Measurements from ENCODE around the gene COQ2. TPM values are rescaled to one million over a fixed set of nuclear protein-coding genes. Genes with fewer than 3 reads are reported as not detected.
A peak's percentile ranks its signal among the peaks of the same experiment; 100 is the strongest.

The COQ2 gene
- total and polyA plus RNA-seq, 2 of the 13 experiments (the other 11 are each of a cell fraction or from before 2014, with no cell fraction given): 10.1 to 17.3 TPM

DNA sequence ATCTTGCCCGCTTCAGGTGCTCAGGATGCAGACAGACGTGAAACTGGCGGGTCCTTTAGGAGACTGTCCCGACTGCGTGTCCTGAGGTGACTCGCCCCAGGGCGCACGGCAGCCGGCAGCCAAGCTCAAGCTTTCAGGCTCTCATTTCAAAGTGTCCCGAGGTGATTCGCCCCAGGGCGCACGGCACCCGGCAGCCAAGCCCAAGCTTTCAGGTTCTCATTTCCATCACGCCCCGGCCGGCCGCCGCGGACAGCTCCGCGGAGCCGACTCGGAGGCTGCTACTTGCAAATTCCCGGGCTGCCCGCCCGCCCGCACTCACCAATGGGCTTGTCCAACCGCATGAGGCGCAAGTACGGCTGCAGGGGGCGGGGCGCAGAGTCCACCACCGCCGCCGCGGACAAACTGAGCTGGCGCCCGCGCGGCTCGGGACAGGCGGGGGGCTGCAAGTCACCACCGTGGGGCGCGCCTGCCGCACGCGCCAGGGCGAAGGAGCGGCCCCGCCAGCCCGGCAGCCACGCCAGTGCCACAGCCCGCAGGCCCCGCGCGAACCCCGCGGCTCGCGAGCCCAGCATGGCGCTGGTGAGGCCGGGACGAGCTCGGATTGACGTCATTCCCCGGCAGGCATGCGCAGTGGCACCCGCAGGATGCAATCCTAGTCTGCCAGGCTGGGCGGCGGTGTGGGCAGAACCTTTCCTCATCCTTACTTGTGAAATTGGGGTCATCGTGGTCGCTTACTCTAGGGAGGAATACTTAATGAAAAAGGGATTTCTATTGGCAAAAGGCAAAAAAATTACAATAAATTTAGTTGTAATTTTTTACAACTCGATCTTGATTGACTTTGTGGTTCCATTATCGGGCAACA is at the start of gene COQ2 (continued):
- TF ChIP-seq ZNF570 (CRISPR knock-in tag; IDR thresholded peaks at IDR 0.05; ENCODE audit: borderline replicate concordance) (0 out of 2 replicates have a peak, but pooled peaks have one; percentile 54), FOSL1 (CRISPR knock-in tag; IDR thresholded peaks at IDR 0.05; ENCODE audit: borderline replicate concordance) (no peak), MED1 (CRISPR knock-in tag; IDR thresholded peaks at IDR 0.05) (peak; percentile 45; the same call in 1 of the 2 replicates), ZNF382 (CRISPR knock-in tag; IDR thresholded peaks at IDR 0.05; ENCODE audit: borderline replicate concordance) (no peak), RCOR2 (CRISPR knock-in tag; IDR thresholded peaks at IDR 0.05) (no peak), GLI4 (CRISPR knock-in tag; IDR thresholded peaks at IDR 0.05; ENCODE audit: borderline replicate concordance) (no peak)
- TF ChIP-seq, protein P1, sequence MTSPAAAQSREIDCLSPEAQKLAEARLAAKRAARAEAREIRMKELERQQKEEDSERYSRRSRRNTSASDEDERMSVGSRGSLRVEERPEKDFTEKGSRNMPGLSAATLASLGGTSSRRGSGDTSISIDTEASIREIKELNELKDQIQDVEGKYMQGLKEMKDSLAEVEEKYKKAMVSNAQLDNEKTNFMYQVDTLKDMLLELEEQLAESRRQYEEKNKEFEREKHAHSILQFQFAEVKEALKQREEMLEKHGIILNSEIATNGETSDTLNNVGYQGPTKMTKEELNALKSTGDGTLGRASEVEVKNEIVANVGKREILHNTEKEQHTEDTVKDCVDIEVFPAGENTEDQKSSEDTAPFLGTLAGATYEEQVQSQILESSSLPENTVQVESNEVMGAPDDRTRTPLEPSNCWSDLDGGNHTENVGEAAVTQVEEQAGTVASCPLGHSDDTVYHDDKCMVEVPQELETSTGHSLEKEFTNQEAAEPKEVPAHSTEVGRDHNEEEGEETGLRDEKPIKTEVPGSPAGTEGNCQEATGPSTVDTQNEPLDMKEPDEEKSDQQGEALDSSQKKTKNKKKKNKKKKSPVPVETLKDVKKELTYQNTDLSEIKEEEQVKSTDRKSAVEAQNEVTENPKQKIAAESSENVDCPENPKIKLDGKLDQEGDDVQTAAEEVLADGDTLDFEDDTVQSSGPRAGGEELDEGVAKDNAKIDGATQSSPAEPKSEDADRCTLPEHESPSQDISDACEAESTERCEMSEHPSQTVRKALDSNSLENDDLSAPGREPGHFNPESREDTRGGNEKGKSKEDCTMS (CRISPR knock-in tag; conservative IDR thresholded peaks at IDR 0.05): no peak
- TF ChIP-seq, protein P2, sequence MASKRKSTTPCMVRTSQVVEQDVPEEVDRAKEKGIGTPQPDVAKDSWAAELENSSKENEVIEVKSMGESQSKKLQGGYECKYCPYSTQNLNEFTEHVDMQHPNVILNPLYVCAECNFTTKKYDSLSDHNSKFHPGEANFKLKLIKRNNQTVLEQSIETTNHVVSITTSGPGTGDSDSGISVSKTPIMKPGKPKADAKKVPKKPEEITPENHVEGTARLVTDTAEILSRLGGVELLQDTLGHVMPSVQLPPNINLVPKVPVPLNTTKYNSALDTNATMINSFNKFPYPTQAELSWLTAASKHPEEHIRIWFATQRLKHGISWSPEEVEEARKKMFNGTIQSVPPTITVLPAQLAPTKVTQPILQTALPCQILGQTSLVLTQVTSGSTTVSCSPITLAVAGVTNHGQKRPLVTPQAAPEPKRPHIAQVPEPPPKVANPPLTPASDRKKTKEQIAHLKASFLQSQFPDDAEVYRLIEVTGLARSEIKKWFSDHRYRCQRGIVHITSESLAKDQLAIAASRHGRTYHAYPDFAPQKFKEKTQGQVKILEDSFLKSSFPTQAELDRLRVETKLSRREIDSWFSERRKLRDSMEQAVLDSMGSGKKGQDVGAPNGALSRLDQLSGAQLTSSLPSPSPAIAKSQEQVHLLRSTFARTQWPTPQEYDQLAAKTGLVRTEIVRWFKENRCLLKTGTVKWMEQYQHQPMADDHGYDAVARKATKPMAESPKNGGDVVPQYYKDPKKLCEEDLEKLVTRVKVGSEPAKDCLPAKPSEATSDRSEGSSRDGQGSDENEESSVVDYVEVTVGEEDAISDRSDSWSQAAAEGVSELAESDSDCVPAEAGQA (IDR thresholded peaks at IDR 0.05; ENCODE audit: low read depth): peak; percentile 69
- TF ChIP-seq, protein P2 (CRISPR knock-in tag; IDR thresholded peaks at IDR 0.05; ENCODE audit: borderline replicate concordance): peak; percentile 89; the same call in 1 of the 2 replicates
- TF ChIP-seq, protein P3, sequence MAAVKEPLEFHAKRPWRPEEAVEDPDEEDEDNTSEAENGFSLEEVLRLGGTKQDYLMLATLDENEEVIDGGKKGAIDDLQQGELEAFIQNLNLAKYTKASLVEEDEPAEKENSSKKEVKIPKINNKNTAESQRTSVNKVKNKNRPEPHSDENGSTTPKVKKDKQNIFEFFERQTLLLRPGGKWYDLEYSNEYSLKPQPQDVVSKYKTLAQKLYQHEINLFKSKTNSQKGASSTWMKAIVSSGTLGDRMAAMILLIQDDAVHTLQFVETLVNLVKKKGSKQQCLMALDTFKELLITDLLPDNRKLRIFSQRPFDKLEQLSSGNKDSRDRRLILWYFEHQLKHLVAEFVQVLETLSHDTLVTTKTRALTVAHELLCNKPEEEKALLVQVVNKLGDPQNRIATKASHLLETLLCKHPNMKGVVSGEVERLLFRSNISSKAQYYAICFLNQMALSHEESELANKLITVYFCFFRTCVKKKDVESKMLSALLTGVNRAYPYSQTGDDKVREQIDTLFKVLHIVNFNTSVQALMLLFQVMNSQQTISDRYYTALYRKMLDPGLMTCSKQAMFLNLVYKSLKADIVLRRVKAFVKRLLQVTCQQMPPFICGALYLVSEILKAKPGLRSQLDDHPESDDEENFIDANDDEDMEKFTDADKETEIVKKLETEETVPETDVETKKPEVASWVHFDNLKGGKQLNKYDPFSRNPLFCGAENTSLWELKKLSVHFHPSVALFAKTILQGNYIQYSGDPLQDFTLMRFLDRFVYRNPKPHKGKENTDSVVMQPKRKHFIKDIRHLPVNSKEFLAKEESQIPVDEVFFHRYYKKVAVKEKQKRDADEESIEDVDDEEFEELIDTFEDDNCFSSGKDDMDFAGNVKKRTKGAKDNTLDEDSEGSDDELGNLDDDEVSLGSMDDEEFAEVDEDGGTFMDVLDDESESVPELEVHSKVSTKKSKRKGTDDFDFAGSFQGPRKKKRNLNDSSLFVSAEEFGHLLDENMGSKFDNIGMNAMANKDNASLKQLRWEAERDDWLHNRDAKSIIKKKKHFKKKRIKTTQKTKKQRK (IDR thresholded peaks at IDR 0.05; ENCODE audit: low read length): no peak
- TF ChIP-seq, protein P4, sequence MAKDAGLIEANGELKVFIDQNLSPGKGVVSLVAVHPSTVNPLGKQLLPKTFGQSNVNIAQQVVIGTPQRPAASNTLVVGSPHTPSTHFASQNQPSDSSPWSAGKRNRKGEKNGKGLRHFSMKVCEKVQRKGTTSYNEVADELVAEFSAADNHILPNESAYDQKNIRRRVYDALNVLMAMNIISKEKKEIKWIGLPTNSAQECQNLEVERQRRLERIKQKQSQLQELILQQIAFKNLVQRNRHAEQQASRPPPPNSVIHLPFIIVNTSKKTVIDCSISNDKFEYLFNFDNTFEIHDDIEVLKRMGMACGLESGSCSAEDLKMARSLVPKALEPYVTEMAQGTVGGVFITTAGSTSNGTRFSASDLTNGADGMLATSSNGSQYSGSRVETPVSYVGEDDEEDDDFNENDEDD (CRISPR knock-in tag; IDR thresholded peaks at IDR 0.05; ENCODE audit: borderline replicate concordance): peak; percentile 94
- TF ChIP-seq, protein P5, sequence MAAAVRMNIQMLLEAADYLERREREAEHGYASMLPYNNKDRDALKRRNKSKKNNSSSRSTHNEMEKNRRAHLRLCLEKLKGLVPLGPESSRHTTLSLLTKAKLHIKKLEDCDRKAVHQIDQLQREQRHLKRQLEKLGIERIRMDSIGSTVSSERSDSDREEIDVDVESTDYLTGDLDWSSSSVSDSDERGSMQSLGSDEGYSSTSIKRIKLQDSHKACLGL (CRISPR knock-in tag; IDR thresholded peaks at IDR 0.05): peak; percentile 26; the same call in 1 of the 2 replicates
- TF ChIP-seq, protein P6, sequence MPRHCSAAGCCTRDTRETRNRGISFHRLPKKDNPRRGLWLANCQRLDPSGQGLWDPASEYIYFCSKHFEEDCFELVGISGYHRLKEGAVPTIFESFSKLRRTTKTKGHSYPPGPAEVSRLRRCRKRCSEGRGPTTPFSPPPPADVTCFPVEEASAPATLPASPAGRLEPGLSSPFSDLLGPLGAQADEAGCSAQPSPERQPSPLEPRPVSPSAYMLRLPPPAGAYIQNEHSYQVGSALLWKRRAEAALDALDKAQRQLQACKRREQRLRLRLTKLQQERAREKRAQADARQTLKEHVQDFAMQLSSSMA (CRISPR knock-in tag; IDR thresholded peaks at IDR 0.05): peak; percentile 34; the same call in 1 of the 2 replicates

Data from HepG2 (cell line).